ENCODE data around the gene TTLL1.
"Not testable (repeated sequence)": the region's sequence is repeated elsewhere in the genome, so short reads cannot be mapped to it uniquely, and the experiment has no call there.

Gene TTLL1

GRCh38 chr22:43013355-43014315, 75.6 kb downstream of the TTLL1 start:
- DNase-seq (ENCODE audit: low read depth): no peak

DNA sequence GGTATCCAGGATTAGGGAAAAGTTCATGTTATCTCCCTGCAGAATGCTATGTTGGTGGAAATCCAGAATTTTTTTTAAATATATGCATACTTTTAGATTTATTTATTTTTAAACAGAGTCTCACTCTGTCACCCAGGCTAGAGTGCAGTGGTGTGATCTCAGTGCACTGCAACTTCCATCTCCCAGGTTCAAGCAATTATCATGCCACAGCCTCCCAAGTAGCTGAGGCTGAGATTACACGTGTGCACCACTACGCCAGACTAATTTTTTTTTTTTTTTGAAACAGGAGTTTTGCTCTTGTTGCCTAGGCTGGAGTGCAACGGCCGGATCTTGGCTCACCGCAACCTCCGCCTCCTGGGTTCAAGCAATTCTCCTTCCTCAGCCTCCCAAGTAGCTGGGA, 76.8 kb downstream of the TTLL1 start:
- DNase-seq (ENCODE audit: low read depth): no peak

DNA sequence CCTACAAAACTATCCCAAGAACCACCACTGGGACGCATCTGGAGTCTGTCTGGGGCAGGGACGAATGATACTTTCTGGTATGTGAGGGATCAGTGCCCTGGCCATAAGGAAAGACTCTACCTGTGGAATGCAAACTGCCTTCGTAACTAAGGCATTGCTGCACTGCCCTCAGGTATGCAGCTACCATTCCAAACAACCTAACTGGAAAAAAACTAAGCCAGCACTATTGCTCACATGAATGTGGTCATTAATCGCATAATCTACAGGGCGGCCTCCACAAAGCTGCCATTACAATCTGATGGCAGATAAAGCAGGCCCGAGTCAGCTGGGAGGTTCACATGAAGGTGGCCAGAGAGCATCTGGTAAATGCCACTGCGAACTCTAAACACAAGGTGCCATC, 78.1 kb downstream of the TTLL1 start:
- DNase-seq (ENCODE audit: low read depth): no peak

DNA sequence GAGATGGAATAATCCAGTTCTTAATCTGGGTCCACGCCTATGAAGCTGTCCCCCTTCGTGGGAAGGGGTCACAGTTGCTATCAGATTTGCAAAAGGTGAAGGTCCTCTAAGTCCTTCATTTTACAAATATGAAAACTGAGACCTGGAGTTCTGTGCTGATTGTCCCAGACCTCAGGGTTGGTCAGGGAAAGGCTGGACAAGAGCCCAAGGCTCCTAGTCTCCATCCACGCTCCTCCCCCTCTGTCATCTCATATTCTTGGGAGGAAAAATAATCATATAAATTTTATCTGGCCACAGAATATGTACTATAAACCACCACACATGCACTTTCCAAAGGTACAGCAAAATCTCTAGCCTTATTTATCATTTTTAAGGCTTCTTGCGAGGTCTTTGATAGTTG, 79.7 kb downstream of the TTLL1 start:
- no peak for DNase-seq (ENCODE audit: low read depth)

DNA sequence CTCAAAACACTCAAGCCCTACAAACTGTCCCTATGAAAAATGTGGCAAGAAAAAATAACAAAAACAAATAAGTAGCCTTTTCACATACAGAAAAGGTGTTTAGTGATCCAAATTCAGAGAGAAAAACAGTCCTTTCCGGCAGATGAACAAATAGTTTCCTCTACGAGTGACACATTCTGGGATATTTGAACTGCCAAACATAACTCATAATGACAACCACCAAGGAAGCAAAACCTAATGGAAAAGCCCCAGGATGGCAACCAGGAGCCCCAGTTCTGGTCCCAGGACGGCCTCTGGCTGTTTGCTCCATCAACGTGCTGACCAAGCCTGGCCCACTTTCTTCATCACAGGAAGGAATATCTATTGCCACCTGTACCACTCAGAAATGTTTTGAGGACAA, 80.3 kb downstream of the TTLL1 start:
- no peak for DNase-seq (ENCODE audit: low read depth)

- DNase-seq (ENCODE audit: low read depth): no peak
These were observed 80.7 kb downstream of the TTLL1 start for GRCh38 chr22:43008509-43008908.

- DNase-seq (ENCODE audit: low read depth): no peak
These were observed 81.6 kb downstream of the TTLL1 start for GRCh38 chr22:43007519-43008102.

- DNase-seq (ENCODE audit: low read depth): no peak
These were observed 82.4 kb downstream of the TTLL1 start for GRCh38 chr22:43006753-43007152.

DNA sequence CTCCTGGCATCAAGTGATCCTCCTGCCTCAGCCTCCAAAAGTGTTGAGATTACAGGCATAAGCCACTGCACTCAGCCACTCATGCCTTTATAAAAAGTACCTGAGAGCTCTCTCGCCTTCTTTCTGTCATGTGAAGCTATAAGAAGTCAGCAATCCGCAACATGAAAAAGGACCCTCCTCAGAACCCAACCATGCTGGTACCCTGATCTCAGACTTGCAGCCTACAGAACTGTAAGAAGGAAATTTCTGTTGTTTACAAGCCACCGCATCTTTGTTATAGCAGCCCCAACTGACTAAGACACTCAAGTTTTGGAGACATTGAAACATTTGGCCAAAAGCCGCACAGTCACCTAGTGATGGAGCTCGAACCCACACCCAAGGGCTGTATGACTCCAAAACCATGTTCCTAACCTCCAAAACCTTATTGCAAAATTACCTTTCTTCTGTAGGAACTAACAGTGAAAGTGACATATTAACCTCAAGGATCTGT, 83.1 kb downstream of the TTLL1 start:
- DNase-seq (ENCODE audit: low read depth): no peak

DNA sequence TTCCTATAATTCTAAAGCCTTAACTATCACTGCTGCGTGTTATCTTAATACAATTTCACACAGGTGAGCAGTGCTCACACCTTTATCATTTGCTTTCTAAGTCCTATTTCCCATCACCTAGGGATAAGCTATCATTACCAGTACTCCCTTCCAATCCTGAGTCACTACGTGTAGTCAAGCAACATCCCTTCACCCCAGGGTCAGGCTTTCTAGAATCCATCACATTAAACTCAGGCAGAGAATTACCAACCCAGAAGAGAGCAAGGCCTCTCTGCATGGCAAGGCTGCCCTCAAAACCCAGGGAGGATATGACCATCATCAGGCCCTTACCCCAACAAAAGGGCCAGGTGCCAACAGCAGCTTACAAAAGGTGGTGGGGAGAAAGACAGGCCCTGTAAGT, 84.1 kb downstream of the TTLL1 start:
- no peak for DNase-seq (ENCODE audit: low read depth)

DNA sequence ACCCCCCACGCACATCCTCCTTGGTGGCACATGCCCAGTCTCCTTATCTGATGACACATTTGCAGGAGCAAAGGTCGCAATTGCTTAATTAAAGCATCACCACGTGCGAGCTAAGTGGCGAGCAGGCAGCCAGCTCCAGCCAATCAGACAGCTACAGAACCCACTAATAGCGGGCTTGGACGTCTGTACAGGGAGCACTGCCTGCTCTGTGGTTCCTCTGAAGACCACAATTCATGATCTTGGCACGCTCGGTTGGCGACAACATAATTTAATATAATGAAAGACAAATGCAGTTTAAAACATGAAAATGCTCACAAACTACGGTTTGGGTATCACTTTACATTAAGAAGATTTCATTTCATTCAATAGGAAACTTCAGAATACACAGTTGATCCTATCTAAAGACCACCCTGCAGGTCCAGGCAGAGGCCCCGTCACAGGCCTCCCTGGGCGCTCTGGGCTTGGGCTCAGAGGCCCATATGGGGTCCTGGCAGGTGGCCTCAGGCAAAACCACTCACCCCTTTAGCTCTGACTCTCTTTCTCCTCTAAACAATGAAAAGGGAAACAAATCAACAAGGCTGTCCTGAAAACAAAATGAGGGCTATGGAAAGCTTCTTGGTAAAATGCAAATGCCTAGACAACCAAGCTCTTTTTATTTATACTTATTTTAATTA, 84.7 kb downstream of the TTLL1 start:
- no peak for DNase-seq (ENCODE audit: low read depth)

GRCh38 chr22:43002202-43002586, 87.0 kb downstream of the TTLL1 start:
- DNase-seq (ENCODE audit: low read depth): no peak

- DNase-seq (ENCODE audit: low read depth): no peak
These were observed 87.7 kb downstream of the TTLL1 start for GRCh38 chr22:43001271-43002201.

GRCh38 chr22:43000441-43001175, 88.6 kb downstream of the TTLL1 start:
- DNase-seq (ENCODE audit: low read depth): no peak

- no peak for DNase-seq (ENCODE audit: low read depth)
These were observed 91.6 kb downstream of the TTLL1 start for GRCh38 chr22:42997582-42998090.

DNA sequence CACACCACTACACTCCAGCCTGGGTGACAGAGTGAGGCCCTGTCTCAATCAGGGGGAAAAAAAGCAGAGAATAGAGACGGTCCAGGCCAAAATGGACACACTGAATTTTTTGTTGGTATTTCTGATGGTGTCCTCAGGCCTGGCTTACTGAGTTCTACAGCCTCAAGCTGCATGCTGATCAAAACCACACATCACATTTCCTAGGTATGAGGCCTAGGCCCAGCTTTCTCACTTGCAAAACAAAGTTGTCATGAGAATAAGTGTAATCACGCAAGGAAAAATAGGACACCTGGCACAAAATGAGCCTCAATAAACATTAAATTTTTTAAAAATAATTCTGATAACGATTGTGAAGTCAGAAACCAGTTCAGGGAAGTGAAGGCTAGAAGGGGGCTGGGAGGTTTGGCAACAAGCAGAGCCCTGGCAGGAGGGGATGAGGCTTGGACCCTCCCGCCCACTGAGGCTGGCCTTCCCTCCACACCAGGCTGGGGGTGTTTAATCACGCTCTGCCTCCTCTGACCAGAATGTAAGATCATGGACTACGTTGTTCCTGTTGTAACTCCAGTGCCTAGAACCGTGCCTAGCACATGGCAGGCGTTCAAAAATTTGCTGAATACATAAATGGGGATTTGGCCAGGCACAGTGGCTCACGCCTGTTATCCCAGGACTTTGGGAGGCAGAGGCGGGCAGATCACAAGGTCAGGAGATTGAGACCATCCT, 92.4 kb downstream of the TTLL1 start:
- DNase-seq (ENCODE audit: low read depth): no peak

DNA sequence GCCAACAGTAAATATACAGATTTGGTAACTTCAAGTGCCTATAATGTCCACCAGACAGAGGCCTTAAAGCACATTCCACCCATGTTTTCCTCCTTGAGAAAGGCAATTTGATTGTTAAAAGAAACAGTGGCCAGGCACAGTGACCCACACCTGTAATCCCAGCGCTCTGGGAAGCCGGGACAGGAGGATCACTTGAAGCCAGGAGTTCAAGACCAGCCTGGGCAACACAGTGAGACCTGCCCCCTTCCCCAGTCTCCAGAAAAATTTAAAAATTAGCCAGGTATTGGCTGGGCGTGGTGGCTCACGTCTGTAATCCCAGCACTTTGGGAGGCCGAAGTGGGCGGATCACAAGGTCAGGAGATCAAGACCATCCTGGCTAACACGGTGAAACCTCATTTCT, 93.5 kb downstream of the TTLL1 start:
- not testable (repeated sequence) for DNase-seq (ENCODE audit: low read depth)

DNA sequence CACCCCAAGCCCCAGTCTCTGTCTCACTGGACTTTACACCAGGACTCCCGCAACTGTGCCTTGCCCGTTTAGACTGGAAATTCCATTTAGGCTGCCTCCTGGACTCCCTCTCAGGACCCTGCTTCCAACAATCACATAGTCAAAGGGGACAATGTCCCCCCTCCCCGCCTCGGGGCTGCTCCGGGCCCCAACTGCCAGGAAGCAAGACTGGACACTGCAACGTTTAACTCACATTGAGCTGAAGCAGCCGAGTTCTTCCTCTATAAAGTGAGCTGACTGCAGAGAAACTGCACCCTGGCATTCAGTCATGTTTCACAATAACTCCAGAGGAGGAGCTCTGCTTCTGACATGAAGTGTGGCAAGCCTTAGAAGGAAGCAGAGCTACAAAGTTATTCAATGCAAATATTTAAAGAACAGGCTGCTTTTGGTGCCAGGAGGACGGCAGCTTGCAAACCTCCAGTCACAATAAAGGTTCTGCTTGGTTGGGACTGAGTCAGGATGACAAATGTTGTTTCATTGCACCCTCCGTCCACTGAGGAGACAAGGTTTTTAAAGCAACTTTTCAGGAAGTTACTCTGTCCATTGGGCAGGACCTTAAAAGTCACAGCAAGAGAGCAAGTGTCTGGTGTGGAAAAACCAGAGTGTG, 94.2 kb downstream of the TTLL1 start:
- no peak for DNase-seq (ENCODE audit: low read depth)

GRCh38 chr22:42994276-42994916, 94.8 kb downstream of the TTLL1 start:
- no peak for DNase-seq (ENCODE audit: low read depth)
